ENCODE measurements around the gene FGD3. TPM values are rescaled to one million over a fixed set of nuclear protein-coding genes. Genes with fewer than 3 reads are reported as not detected.

Gene FGD3
- total RNA-seq, 2 donors from 2014 or later = 9.9 to 13.7 TPM

DNA sequence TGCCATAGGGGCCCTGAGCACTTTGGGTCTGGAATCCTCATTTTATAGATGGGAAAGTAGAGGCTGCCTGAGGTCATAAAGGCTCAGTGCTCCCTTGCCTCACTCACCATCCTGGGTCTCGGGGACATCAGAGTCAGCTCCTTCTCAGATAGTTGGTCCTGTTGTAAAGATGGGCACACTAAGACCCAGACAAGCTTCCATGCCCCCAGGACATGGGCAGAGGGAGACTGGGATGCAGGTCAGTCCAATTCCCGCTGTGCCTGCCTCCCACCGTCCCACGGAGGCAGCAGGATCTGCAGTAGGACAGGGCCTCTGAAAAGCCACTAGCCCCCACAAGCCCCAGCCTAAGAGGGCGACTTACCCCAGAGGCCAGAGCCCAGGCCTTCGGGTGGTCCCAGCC is 92.1 kb downstream of the FGD3 start:
- H3K27ac ChIP-seq = no peak overlapping the region
- H3K27me3 ChIP-seq (replicated peaks; ENCODE audit: insufficient read depth) = no peaks in the 10 kb centered on the region
- DNase-seq (ENCODE audit: low spot score) = no peak
- no peaks in the 10 kb centered on the region for H3K36me3 ChIP-seq
- H3K4me1 ChIP-seq (ENCODE audit: control insufficient read depth in 1 of 2, low read depth in 2 of 2) = no peaks in the 10 kb centered on the region
- no peak for ATAC-seq (ENCODE audit: insufficient number of reproducible peaks, low FRiP score, low read depth)
- TF ChIP-seq, protein P1, sequence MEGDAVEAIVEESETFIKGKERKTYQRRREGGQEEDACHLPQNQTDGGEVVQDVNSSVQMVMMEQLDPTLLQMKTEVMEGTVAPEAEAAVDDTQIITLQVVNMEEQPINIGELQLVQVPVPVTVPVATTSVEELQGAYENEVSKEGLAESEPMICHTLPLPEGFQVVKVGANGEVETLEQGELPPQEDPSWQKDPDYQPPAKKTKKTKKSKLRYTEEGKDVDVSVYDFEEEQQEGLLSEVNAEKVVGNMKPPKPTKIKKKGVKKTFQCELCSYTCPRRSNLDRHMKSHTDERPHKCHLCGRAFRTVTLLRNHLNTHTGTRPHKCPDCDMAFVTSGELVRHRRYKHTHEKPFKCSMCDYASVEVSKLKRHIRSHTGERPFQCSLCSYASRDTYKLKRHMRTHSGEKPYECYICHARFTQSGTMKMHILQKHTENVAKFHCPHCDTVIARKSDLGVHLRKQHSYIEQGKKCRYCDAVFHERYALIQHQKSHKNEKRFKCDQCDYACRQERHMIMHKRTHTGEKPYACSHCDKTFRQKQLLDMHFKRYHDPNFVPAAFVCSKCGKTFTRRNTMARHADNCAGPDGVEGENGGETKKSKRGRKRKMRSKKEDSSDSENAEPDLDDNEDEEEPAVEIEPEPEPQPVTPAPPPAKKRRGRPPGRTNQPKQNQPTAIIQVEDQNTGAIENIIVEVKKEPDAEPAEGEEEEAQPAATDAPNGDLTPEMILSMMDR (IDR thresholded peaks at IDR 0.05) = no peak
- H3K4me3 ChIP-seq = no peak overlapping the region
- no peaks in the 10 kb centered on the region for H3K9me3 ChIP-seq

DNA sequence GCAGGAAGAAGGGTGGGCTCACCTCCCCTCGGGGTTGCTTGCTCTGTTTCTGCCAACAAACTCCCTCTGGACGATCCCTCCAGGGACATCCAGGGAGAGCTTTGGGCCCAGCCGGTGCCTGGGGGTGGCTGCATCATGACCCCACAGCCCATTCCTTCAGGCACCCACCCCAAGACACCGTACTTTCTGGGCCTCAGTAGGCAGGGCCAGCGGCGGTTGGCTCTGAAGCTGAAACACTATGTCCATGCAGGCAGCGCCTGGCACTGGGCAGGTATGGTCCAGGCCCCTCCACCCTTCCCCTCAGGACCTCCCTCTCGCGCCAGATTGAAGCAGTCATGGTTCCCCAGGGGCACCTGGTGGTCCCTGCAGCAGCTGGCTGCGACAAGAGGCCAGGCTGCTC is 92.7 kb downstream of the FGD3 start:
- Histone ChIP-seq H3K27me3 (replicated peaks; ENCODE audit: insufficient read depth) (no peaks in the 10 kb centered on the region), H3K4me3 (no peak overlapping the region), H3K4me1 (ENCODE audit: control insufficient read depth in 1 of 2, low read depth in 2 of 2) (no peaks in the 10 kb centered on the region), H3K9me3 (no peaks in the 10 kb centered on the region), H3K27ac (no peak overlapping the region), H3K36me3 (no peaks in the 10 kb centered on the region)
- no peak for DNase-seq (ENCODE audit: low spot score)
- no peak for ATAC-seq (ENCODE audit: insufficient number of reproducible peaks, low FRiP score, low read depth)
- TF ChIP-seq, protein P1 (IDR thresholded peaks at IDR 0.05) = no peak

DNA sequence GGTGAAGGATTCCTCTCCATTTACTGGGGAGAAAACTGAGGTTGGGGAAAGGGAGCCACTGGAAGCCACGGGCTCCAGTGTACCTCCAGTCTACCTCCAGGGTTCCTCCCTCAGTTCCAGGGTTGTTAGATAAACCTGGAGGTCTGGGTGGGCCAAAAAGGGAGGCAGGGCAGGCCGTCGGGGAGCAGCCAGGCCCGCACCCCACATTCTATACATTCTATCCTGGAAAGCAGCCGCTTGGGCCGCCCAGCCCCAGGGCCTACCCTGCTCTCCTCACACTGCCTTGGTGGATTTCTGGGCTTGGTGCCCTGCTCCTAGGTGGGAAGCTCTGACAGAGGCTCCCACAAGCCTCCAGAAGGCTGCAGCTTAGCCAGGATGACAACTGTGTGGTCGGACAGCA is 93.1 kb downstream of the FGD3 start:
- no peak for ATAC-seq (ENCODE audit: insufficient number of reproducible peaks, low FRiP score, low read depth)

DNA sequence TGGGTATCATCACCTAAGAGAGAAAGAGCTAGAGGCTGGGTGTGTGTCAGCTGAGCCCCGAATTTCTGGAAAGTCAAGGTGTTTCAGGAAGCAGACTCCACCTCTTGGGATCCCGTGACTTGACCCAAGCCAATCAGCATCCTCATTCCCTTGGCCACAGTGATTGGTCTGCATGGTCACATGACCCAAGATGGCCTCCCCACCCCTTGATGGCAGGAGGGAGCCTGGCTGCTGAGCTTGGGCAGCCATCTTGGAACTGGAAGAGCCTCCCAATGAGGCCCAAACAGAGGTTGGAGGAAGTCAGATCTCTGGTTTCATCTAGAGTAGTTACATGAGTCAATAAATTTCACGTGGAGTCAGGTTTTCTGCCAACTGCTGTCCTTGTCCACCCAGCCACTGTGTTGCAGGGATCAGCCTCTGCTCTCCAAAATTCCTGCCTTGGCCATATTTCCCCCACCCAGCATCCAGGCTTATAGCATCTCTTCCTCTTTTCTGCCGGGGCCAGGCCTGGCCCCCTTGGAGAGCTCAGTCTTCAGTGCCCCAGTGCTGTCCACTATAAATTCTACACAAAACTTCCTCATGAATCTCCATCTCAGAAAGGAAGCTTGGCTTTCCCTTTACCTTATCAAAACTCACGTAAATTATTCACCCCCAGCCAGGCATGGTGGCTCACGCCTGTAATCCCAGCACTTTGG is 93.9 kb downstream of the FGD3 start:
- Histone ChIP-seq H3K27ac (no peak overlapping the region), H3K36me3 (no peaks in the 10 kb centered on the region), H3K4me3 (no peak overlapping the region), H3K9me3 (no peaks in the 10 kb centered on the region), H3K4me1 (ENCODE audit: control insufficient read depth in 1 of 2, low read depth in 2 of 2) (no peaks in the 10 kb centered on the region), H3K27me3 (replicated peaks; ENCODE audit: insufficient read depth) (no peaks in the 10 kb centered on the region)
- DNase-seq (ENCODE audit: low spot score) (no peak), ATAC-seq (ENCODE audit: insufficient number of reproducible peaks, low FRiP score, low read depth) (no peak)
- TF ChIP-seq, protein P1 (IDR thresholded peaks at IDR 0.05) = no peak

More for the DNA sequence above, 93.1 kb downstream of the FGD3 start:
- no peak for DNase-seq (ENCODE audit: low spot score)
- TF ChIP-seq, protein P1 (IDR thresholded peaks at IDR 0.05) = no peak
- Histone ChIP-seq H3K4me3 (no peak overlapping the region), H3K4me1 (ENCODE audit: control insufficient read depth in 1 of 2, low read depth in 2 of 2) (no peaks in the 10 kb centered on the region), H3K9me3 (no peaks in the 10 kb centered on the region), H3K36me3 (no peaks in the 10 kb centered on the region), H3K27ac (no peak overlapping the region), H3K27me3 (replicated peaks; ENCODE audit: insufficient read depth) (no peaks in the 10 kb centered on the region)

DNA sequence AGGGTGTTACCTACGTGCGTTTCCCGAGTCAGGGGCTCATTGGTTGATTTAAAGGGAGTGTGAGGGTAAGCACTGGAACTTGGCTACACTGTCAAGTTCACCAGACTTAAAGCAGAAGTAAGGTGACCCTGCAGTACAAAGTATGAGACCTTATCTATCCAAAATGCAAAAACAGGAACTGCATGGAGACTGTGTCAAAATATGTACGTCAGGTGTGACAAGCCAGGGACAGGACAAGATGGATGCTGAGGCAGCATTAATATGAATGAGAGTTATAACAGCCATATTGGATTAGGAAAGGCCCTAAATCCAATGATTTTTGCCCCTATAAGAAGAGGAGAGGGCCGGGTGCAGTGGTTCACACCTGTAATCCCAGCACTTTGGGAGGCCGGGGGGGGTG is 95.8 kb downstream of the FGD3 start:
- TF ChIP-seq, protein P1 (IDR thresholded peaks at IDR 0.05) = no peak
- Histone ChIP-seq H3K27me3 (replicated peaks; ENCODE audit: insufficient read depth) (no peaks in the 10 kb centered on the region), H3K4me3 (no peak overlapping the region), H3K4me1 (ENCODE audit: control insufficient read depth in 1 of 2, low read depth in 2 of 2) (no peaks in the 10 kb centered on the region), H3K36me3 (no peaks in the 10 kb centered on the region), H3K9me3 (no peaks in the 10 kb centered on the region), H3K27ac (no peak overlapping the region)
- DNase-seq (ENCODE audit: low spot score) (no peak), ATAC-seq (ENCODE audit: insufficient number of reproducible peaks, low FRiP score, low read depth) (no peak)

Data from thoracic aorta (tissue), 2 donors.